ENCODE results near the gene ADGRV1.

The ADGRV1 gene

GRCh38 chr5:90882448-90882847, 323.9 kb downstream of the ADGRV1 start:
- no peak for ATAC-seq (ENCODE audit: low read depth)
- no peak overlapping the region for H3K4me3 ChIP-seq (ENCODE audit: severe bottlenecking)
- no peaks in the 10 kb centered on the region for H3K9me3 ChIP-seq (ENCODE audit: severe bottlenecking)
- no peaks in the 10 kb centered on the region for H3K36me3 ChIP-seq (ENCODE audit: low read depth)
- no peaks in the 10 kb centered on the region for H3K27me3 ChIP-seq (ENCODE audit: insufficient read depth, poor library complexity, severe bottlenecking)
- no peak overlapping the region for H3K27ac ChIP-seq (ENCODE audit: poor library complexity, severe bottlenecking)
- no peak for TF ChIP-seq CTCF (IDR thresholded peaks at IDR 0.05; ENCODE audit: poor library complexity, severe bottlenecking)
- DNase-seq (ENCODE audit: low spot score), result no peak
- peaks cover 20% of the 10 kb centered on the region for H3K4me1 ChIP-seq (ENCODE audit: insufficient read depth, poor library complexity, severe bottlenecking)

DNA sequence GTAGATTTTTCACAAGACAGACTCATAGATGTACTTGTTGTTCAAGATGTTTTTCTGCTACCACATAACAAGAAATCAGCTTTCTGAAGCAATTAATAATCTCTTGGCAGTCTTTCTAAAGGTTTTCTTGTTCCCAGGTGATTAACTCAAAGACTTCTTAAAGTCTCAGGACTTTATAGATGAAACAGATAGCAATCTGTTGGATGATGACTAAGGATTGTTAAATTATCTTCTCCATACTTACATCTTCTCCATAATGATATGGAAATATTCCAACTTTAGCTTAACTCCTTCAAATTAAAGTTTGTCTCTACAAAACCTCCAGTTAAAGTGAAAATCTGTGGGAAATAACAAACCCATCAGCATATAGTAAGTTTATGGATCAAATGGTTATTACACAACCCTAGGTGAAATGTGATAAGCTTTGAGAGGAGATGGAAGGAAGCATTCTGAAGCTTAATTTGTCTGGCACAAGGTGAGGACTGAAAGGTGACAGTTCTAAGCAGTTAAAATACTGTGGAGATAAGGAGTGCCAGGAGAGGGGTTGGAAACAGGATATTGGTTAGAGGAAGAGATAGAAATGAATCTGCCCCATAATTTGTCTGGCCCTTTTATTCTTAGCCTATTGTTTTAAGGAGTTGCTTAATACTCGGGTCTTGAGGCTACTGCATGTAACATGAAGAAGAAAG, 326.7 kb downstream of the ADGRV1 start:
- H3K9me3 ChIP-seq (ENCODE audit: severe bottlenecking), result no peaks in the 10 kb centered on the region
- no peak overlapping the region for H3K4me3 ChIP-seq (ENCODE audit: severe bottlenecking)
- peak overlapping the region; percentile 29 for H3K27ac ChIP-seq (ENCODE audit: poor library complexity, severe bottlenecking)
- no peaks in the 10 kb centered on the region for H3K27me3 ChIP-seq (ENCODE audit: insufficient read depth, poor library complexity, severe bottlenecking)
- no peak for ATAC-seq (ENCODE audit: low read depth)
- peaks cover 44% of the 10 kb centered on the region for H3K4me1 ChIP-seq (ENCODE audit: insufficient read depth, poor library complexity, severe bottlenecking)
- H3K36me3 ChIP-seq (ENCODE audit: low read depth), result no peaks in the 10 kb centered on the region
- no peak for DNase-seq (ENCODE audit: low spot score)
- TF ChIP-seq CTCF (IDR thresholded peaks at IDR 0.05; ENCODE audit: poor library complexity, severe bottlenecking), result no peak

DNA sequence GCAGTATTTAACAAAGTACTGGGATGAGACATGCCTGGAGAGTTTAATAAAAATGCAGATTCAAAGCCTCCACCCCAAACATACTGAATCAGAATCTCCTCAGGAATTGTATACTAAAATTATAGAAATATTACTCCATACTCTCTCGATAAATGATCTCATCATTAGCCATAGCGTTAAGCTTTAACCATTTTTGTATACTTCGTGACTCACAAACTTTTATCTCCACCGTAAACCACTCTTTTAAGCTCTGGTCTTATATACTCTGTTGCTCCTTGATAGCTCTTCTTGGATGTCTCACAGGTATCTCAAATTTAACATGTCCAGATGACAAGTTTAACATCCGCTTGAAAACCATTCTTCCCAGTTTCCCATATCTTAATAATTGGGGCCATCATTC, 327.8 kb downstream of the ADGRV1 start:
- Histone ChIP-seq H3K27ac (ENCODE audit: poor library complexity, severe bottlenecking) (peak overlapping the region; percentile 29), H3K4me1 (ENCODE audit: insufficient read depth, poor library complexity, severe bottlenecking) (peaks cover 44% of the 10 kb centered on the region)

DNA sequence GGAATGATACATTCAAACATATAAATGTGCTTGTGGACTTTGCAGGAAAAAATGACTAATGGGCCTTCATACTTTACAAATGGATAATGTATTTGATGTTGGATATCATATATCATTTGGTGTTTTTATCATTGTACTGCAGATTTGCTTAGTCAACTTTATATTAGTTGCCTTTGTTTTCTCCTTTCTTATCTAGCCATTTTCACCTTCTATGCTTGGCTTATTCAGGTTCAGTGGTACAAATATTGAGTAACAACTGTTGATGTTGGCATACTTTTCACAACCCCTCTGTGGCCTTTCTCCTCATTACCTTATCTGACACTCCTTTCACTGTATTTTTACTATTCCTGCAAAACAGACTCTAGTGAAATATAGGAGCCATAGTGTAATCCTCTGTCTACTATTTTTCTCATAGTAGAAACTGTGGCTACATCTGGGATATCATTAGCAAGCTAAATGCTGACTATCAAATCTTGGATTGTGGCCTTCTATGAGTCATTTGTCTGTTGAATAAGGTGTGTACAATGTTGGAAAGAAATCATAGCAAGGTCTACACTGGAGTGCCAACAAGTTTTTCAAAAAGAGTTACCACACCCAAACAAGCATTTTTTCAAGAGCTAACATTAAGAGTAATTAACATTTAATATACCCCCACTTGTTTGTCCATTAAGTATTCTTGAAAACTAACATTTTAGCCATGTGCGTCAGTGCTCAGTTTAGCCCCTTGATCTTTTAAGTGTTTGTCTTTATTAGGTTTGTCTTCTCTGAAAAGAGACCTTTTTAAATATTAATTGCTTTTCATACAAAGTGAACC, 330.1 kb downstream of the ADGRV1 start:
- Histone ChIP-seq H3K4me1 (ENCODE audit: insufficient read depth, poor library complexity, severe bottlenecking) (peaks cover 44% of the 10 kb centered on the region), H3K9me3 (ENCODE audit: severe bottlenecking) (no peaks in the 10 kb centered on the region), H3K27me3 (ENCODE audit: insufficient read depth, poor library complexity, severe bottlenecking) (no peaks in the 10 kb centered on the region), H3K36me3 (ENCODE audit: low read depth) (no peaks in the 10 kb centered on the region), H3K4me3 (ENCODE audit: severe bottlenecking) (no peak overlapping the region), H3K27ac (ENCODE audit: poor library complexity, severe bottlenecking) (peak overlapping the region; percentile 85)
- peak; percentile 89 for ATAC-seq (ENCODE audit: low read depth)
- DNase-seq (ENCODE audit: low spot score), result no peak
- TF ChIP-seq CTCF (IDR thresholded peaks at IDR 0.05; ENCODE audit: poor library complexity, severe bottlenecking), result no peak

More for the DNA sequence above, 327.8 kb downstream of the ADGRV1 start:
- no peaks in the 10 kb centered on the region for H3K27me3 ChIP-seq (ENCODE audit: insufficient read depth, poor library complexity, severe bottlenecking)
- ATAC-seq (ENCODE audit: low read depth) (peak; percentile 72), DNase-seq (ENCODE audit: low spot score) (no peak)
- no peaks in the 10 kb centered on the region for H3K9me3 ChIP-seq (ENCODE audit: severe bottlenecking)
- H3K36me3 ChIP-seq (ENCODE audit: low read depth), result no peaks in the 10 kb centered on the region
- no peak overlapping the region for H3K4me3 ChIP-seq (ENCODE audit: severe bottlenecking)
- TF ChIP-seq CTCF (IDR thresholded peaks at IDR 0.05; ENCODE audit: poor library complexity, severe bottlenecking), result no peak

GRCh38 chr5:90889325-90889600, 330.7 kb downstream of the ADGRV1 start:
- no peak overlapping the region for H3K4me3 ChIP-seq (ENCODE audit: severe bottlenecking)
- no peaks in the 10 kb centered on the region for H3K27me3 ChIP-seq (ENCODE audit: insufficient read depth, poor library complexity, severe bottlenecking)
- H3K9me3 ChIP-seq (ENCODE audit: severe bottlenecking), result no peaks in the 10 kb centered on the region
- DNase-seq (ENCODE audit: low spot score) (no peak), ATAC-seq (ENCODE audit: low read depth) (no peak)
- H3K36me3 ChIP-seq (ENCODE audit: low read depth), result no peaks in the 10 kb centered on the region
- TF ChIP-seq CTCF (IDR thresholded peaks at IDR 0.05; ENCODE audit: poor library complexity, severe bottlenecking), result no peak
- H3K27ac ChIP-seq (ENCODE audit: poor library complexity, severe bottlenecking), result peak overlapping the region; percentile 85
- H3K4me1 ChIP-seq (ENCODE audit: insufficient read depth, poor library complexity, severe bottlenecking), result peaks cover 44% of the 10 kb centered on the region
